GM21423 (cell line): ENCODE results near the gene KLK10.

Source experiments
- ATAC-seq: cut with Tn5 transposase; IDR thresholded peaks from one replicate; pipeline ENCODE4 v1.9.1; 2021; ENCODE audit warnings: mild to moderate bottlenecking, moderate library complexity; ENCODE audit not compliant: unreplicated experiment

KLK10 gene, protein sequence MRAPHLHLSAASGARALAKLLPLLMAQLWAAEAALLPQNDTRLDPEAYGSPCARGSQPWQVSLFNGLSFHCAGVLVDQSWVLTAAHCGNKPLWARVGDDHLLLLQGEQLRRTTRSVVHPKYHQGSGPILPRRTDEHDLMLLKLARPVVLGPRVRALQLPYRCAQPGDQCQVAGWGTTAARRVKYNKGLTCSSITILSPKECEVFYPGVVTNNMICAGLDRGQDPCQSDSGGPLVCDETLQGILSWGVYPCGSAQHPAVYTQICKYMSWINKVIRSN

DNA sequence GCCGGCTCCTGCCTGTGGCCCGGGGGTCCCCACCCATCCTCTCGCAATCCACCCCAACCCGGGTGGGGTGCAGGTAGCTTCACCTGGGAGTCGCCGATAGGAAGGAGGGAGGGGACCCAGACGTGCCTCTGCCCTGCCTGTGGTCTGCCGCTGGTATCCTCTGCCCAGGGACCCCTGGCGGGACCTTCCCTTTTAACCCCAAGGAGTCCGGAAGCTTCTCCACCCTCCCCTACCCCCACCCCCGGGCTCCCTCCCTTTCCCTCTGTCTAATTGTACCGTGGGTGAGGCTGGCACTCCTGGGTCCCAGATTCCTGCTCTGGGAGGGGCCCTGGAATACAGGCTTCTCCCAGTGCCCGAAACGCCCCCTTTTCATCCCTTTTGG is at the start of gene KLK10:
KLK10 (minus strand) TSS at position 166 of the 382 bp plus-strand sequence. CDS start 579 bp downstream, outside the sequence.
- ATAC-seq = no peak

DNA sequence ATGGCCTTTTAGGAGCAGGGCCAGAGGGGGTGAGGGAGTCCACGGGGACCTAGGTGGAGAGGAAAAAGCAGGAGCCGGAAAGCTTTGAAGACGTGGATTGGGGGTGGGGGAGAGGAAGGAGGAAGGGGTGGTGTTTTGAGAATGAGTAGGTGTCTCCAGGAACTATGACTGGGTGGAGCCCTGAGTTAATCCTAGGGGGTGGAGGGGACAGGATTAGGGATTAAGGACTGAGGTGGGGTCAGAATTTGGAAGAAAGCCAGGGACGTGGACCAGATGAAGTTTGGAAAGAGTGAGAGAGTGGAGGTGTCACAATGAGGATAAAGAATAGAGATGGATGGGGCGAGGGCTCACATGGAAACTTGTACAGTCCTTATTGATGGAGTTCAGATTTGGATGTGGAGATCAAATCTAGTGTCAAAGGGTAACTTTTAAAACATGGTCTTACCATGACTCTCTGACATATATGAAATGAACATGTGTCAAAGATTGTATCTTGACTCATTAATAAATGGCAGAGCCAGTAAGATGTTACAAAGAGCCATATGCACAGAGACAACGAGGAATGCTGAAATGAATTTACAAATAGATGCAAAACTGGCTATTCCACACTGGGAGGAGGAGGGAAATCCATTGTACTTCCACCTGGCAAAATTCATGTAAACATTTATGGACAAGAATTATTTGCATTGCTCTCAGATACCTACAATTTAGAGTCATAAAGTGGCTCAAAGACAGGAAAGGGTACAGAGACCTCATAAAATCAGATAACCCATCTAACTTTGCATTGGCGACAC is 47.1 kb upstream of the KLK10 start:
- no peak for ATAC-seq

DNA sequence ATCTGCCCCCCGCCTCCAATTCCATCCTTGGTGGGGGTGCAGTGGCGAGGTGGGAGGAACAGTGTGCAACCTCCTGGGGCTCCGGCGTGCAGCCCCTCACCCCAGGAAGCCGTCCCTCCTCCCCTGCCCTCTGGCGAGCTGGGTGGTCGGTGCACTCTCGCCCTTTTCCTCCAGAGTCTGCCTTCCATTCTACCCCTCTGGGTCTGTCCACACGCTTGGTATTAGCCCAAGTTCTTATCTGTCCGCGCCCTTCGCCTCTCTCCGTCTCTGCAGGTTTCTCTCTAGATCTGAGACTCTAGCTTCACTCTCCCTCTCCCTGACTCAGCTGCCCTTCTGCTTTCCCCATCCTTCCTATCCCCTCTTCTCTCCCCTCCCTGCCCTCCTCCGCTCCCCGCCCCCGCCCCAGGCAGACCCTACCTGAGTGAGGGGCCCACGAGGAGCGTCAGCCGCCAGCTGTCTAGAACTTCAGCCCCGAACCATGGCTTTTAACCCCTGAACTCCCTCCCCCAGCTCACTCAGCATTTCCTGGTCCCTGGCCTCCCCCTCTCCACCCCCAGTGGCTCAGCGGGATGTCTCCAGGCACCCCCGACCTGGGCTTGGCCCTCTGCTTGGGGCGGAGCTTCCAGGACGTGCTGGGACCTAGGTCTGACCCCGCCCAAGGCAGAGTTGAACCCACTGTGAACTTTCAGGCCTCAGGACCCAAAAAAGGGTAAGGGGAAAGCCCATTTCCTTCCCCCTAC is 45.9 kb upstream of the KLK10 start:
- ATAC-seq = no peak

DNA sequence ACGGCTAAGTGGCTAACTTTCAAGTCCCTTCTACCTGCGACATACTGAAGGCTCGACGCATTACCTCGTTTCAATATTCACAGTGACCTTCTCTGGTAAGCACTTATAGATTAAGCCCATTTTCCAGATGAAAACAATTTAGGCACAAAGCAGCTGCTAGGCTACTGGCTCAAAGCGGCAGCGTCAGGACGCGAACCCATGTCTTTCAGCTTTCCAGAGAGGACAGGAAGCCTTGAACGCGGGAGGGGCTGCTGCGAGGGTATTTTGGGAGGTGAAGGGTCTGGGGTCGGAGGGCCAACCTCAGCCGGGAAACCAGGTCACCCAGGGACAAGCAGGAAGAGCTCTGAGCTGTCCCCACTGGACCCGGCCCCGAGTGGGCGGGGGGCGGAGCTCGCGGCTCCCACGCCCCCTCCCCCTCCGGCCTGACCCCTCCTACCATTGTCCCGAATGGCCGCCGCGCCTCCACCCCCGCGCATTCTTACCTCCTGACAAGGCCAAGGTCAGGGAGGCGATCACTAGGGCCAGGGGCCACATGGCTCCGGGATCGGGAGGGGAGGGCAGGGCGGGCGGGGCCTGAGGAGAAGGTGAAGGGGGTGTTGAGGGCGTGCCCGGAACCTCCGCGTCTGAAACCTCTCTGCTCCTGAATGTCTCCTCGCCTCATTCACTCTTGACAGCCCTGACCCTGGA is 45.2 kb upstream of the KLK10 start, which contains the start of gene KLK13:
KLK13 (minus strand) TSS at position 559 of the 687 bp plus-strand sequence; CDS start at position 534, 25 bp downstream.
- no peak for ATAC-seq

DNA sequence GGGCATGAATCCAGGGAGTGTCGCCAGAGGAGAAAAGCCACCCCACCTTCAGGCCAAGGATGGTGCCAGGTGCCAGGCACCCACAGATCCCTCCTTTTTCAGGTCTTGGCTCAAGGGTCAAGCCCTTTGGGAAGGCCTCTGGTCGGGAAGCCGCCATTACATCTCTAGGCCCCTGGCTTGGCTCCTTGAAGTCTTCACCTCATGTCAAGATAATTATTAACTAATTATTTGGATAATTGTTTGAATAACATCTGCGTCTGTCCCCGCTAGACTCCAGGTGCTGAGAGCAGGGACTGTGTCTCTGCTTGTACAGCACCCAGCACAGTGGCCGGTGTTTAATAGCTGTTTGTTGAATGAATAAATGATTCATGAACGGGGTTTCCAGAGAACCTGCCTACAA is 44.2 kb upstream of the KLK10 start:
- no peak for ATAC-seq

DNA sequence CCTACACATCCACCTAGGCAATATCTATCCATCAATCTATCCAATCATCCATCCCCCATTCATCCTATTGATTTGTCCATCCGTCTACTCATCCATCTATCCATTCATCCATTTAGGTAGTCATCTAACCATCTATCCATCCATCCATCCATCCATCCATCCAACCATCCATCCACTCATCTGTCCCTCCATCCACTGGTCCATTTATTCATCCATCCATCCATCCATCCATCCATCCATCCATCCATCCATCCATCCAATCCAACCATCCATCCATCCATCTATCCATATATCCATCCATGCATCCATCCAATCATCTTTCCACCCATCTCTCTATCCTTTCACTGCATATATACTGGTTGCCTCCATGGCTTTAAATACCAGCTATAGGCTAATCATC is 41.5 kb upstream of the KLK10 start:
- no peak for ATAC-seq

DNA sequence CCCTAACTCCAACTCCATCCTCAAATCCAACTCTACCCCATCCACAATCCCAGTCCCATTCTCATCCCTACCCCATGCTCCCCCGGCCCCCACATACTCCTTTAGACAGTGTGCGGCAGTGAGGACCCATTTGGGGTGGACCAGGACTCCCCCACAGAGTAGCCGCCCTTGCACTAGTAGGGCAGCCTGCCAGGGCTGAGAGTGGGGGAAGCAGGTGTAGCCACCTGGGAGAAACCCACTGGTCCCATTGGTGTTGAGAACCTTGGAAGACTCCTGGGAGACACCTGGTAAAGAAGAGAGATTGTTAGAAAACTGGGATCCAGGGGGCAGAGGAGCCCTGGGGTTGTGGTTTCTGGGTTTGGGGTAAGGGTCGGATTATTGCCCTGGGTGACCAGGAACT is 40.8 kb upstream of the KLK10 start:
- ATAC-seq = no peak

DNA sequence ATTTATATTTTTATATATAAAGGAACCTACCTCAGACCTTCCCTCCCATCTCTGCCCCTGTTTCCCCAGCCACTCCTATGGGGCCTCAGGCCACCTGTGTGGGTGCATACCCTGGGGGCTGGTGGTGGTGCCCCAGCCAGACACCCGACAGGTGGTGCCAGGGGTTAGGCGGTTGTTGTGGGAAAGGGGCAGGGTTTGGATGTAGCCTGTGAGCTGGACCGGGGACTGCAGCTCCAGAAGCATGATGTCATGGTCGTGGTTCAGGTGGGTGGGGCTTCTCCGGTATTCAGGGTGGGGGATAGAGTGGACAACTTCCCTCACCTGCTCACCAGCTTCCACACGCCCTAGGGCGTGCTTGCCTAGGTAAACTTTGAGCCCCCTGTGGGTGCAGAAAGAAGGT is 40.2 kb upstream of the KLK10 start:
- ATAC-seq = no peak

DNA sequence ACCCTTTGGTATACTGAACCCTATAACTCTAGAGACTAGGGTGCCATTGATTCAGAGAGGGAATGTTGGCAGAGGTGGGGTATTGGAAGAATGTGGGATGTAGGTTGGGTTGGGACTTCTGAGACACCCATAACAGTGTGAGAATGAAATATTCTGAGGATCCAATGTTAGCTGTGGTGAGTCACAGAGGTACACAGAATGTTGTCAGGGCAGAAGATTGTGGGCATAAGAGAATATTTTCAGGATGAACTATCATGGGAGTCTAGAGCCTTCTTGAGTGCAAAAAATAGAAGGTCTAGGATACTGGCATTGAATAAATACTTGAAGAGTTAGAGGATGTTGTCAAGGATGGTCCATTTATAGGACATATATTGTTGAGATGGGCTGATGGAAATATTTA is 36.4 kb upstream of the KLK10 start:
- ATAC-seq = no peak

DNA sequence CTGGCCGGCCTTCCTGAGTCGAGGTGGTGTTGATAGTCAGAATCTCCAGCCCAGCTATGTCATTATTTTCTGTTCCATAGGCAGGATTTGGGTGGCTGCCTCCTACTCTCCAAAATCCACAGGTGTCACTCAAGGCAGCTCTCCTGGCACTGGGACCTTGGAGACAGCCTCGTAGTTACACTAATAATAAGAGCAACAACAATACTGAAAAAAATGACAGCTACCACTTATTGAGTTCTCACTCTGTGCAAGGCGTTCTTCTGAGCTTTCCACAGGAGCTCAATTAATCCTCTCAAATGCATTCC is 27.5 kb upstream of the KLK10 start:
- no peak for ATAC-seq

DNA sequence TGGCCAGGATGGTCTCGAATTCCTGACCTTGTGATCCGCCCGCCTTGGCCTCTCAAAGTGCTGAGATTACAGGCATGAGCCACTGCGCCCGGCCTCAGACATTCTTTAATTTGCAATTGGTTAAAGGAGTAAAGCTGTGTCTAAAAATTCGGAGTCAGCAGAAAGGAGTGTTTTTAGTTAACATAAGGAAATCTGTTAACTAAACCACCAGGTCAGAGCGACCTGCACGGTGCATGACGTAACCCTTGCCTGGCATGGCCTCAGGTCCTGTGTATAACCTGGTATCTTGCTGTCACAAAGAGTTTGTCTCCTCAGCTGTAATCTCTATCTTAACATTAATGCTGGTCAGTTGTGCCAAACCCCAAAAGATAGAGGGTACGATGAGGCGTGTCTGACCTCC is 24.8 kb upstream of the KLK10 start:
- ATAC-seq = no peak

DNA sequence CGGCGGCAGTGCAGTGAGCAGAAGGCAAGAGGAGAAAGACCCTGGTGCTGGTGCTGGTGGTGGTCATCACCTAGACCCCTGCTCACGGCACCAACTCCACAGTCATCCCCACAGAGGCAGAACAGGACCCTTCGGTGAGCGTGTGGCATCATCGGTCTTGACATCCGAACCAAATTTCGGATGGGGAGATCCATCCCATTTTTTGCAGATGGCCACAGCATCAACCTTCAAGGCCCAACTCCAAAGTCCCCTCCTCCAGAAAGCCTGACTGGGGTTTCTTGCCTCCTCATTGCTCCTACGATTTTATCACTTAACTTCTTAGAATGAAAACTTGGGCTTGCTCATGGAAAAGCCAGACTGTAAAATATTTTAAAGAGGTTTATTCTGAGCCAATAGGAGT is 24.0 kb upstream of the KLK10 start:
- no peak for ATAC-seq

DNA sequence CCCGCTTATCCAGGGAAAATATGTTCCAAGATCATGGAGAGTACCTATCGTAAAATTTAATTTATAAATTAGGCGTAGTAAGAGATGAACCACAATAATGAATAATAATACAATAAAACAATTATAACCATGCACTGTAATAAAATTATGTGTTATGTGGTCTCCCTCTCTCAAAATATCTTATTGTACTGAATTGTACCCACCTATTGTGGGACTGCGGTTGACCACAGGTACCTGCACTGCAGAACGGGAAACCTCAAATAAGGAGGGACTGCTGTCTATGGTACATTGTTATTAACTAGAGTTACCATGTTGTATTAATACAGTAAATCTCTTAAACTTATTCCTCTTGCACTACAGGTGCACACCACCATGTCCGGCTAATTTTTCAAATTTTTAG is 20.6 kb upstream of the KLK10 start:
- no peak for ATAC-seq

DNA sequence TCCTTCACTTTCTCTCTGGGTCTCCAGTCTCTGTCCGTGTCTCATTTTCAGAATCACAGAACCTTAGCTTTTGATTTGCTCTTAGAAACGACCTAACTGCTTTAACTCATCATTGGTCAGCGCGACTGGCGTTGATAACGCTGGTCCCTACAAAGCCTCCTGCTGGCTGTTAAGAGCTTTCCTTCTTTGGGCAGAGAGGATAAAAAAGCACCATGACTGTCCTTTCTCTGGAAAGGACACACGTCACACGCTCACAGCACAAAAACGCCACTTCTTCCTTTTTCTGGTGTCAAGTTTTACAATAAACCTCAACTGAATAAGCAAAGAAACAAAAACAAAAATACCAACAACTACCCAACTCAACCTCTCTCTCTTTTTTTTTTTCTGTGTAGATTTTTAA is 17.0 kb upstream of the KLK10 start:
- ATAC-seq = no peak

DNA sequence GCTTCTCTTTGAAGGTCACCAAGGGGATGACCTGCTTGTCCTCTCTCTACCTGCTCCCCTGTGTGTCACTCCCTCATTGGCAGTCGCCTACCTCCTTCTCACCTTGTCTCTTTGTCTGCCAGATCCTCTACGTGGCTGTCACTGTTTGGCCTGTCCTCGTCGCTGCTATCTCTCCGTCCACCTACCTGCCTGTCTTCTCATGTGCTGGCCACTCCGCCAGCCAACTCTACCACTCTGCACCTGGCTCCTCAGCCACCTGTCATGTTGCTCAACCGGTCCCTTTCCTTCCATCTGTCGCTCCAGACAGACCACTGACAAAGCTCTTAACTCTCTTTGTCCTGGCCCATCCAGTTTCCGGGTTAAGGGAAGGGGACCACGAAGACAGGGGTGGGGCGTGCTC is 15.2 kb upstream of the KLK10 start, which contains the start of gene KLK12:
KLK12 (minus strand) TSS at position 299 of the 400 bp plus-strand sequence. CDS start 381 bp downstream, outside the sequence.
- ATAC-seq = no peak

DNA sequence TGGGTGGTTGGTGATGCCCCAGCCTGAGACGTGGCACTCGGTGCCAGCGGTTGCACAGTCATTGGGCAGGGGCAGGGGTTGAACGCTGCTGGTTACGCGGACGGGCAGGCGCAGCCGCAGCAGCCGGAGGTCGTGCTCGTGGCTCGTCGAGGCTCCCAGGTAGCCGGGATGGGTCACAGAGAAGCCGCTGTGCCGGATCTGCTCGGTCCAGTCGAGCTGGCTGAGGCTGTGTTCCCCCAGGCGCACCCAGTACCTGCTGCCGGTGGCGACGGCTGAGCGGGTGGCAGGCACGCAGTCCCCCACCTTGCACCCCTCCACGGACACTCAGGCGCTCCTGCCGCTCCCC is 12.3 kb upstream of the KLK10 start:
- ATAC-seq = no peak

DNA sequence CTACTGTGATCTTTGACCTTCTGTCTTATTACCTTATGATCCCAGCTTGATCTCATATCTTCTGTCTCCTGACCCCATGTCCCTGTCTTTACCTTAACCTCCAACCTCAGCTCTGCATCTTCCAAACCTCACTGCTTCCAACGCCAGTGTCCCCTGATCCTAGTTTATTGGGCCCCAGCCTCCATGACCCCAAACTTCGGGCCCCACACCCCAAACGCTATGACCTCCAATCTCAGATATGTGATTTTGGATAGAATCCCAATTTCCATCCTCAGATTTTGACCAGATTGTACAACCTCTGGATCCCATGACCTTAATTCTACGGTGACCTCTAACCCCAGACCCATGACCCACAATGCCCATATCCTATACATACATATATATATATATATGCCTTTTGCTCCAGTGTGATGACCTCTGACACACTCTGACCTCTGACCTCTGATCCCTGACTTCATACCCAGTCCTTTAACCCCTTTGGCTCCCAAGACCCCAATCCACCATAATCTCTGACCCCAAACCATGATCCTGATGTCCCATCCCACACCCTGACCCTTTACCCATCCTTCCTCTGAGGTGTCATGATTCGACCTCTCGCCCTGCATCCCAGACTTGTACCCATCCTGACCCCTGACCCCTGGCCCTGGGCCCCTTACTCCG is 11.8 kb upstream of the KLK10 start:
- ATAC-seq = no peak

DNA sequence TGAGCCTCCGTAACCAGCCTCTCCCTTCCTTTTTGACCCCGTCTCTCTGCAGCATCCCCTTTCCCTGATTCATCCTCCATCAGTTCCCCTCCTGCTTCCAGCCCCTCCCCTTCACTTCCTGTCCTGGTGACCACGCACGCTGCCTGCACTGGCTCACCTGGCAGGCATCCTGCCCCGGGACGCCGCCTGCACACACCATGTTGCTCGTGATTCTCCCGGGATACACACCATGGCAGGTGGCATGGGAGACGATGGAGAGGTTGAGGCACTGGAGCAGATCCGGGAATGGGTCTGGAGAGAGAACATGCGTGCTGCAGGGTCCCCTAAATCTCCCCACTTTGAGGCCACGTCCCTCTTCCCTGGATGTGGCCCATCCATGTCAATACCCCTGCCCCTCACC is 11.1 kb upstream of the KLK10 start:
- no peak for ATAC-seq

DNA sequence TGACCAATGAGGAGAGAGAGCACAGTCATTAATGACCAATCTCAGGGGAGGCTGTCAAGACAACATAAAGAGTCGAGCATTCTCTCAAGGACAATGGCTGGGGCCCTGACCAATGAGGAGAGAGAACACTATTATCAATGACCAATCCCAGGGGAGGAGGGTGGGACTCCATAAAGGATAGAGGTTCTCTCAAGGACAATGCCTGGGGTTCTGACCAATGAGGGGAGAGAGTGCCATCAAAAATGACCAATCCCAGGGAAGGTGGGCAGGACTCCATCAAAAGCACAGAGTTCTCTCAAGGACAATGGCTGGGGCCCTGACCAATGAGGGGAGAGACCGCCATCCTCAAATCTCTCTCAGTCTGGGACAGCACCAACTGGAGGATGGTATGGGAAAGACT is 10.2 kb upstream of the KLK10 start:
- no peak for ATAC-seq

DNA sequence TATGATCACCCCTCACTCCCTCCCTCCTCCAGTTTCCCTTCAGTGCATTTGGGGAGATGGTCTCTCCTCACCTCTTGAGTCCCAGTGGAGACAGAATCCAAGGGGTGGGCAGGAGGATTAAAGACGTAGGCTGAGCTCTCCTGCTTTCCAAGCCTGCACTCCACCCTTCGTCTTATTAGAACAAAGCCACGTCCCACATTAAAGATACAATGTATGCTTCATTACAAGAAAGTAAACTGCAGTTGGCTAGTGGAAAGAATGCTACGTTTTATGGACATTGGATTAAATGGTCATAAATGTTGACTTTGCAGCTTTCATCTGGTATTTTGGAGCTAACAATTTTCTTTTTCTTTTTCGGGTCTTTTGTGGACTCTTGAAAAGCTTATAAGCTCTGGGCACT is 8.4 kb upstream of the KLK10 start:
- ATAC-seq = no peak
